Bladder microvascular endothelial cell (primary cell): ENCODE data around the gene KRTAP8-1. TPM values are rescaled to one million over a fixed set of nuclear protein-coding genes. Genes with fewer than 3 reads are reported as not detected.

Experiments
- total RNA-seq: library from RNA; depleted of rRNA; stranded (reverse); fragments of >200 nt; gene quantifications from 2 replicates; pipeline ENCODE4 v1.2.3, GENCODE V29; 2014

Gene KRTAP8-1
- not detected in 2 replicates for total RNA-seq

GRCh38 chr21:30813174-30813573 lies at the start of gene KRTAP8-1:
TSS of gene KRTAP8-1 (minus strand) at chr21:30813274. CDS start at chr21:30813220, 54 bp downstream.

GRCh38 chr21:30829659-30830058 lies 16.6 kb upstream of the KRTAP8-1 start, which contains the start of gene KRTAP7-1:
TSS of gene KRTAP7-1 (minus strand) at chr21:30829759. CDS start at chr21:30829698, 61 bp downstream.

Other genes starting within 250 kb of the KRTAP8-1 start
- gene KRTAP22-2, start 222.9 kb downstream of the KRTAP8-1 start, total RNA-seq, result not detected in 2 replicates
- not detected in 2 replicates for gene KRTAP6-3, start 220.8 kb downstream of the KRTAP8-1 start, total RNA-seq
- gene KRTAP6-2, start 214.4 kb downstream of the KRTAP8-1 start, total RNA-seq, result not detected in 2 replicates
- gene KRTAP22-1, start 212.2 kb downstream of the KRTAP8-1 start, total RNA-seq, result not detected in 2 replicates
- not detected in 2 replicates for gene KRTAP6-1, start 199.3 kb downstream of the KRTAP8-1 start, total RNA-seq
- gene KRTAP20-1, start 196.8 kb downstream of the KRTAP8-1 start, total RNA-seq, result not detected in 2 replicates
- gene KRTAP20-4, start 192.6 kb downstream of the KRTAP8-1 start, total RNA-seq, result not detected in 2 replicates
- gene KRTAP20-2, start 178.1 kb downstream of the KRTAP8-1 start, total RNA-seq, result not detected in 2 replicates
- not detected in 2 replicates for gene KRTAP20-3, start 170.4 kb downstream of the KRTAP8-1 start, total RNA-seq
- not detected in 2 replicates for gene KRTAP21-3, start 94.5 kb downstream of the KRTAP8-1 start, total RNA-seq
- gene KRTAP21-2, start 66.0 kb downstream of the KRTAP8-1 start, total RNA-seq, result not detected in 2 replicates
- not detected in 2 replicates for gene KRTAP21-1, start 57.8 kb downstream of the KRTAP8-1 start, total RNA-seq
- not detected in 2 replicates for gene KRTAP7-1, start 16.5 kb upstream of the KRTAP8-1 start, total RNA-seq
- gene KRTAP11-1, start 68.3 kb upstream of the KRTAP8-1 start, total RNA-seq, result not detected in 2 replicates
- not detected in 2 replicates for gene KRTAP19-8, start 225.2 kb upstream of the KRTAP8-1 start, total RNA-seq